Parathyroid adenoma (tissue), 2 donors: Measurements from ENCODE around the gene PLCL1.

Source experiments
- H2AFZ ChIP-seq: fragments of 300-600 bp; sonication (generic); one replicate; pipeline ENCODE4 v1.7.0; 2017; ENCODE audit warnings: antibody characterized with exemption, mild to moderate bottlenecking
- H3K27ac ChIP-seq: fragments of 300-600 bp; sonication (generic); one replicate; pipeline ENCODE4 v1.7.0; 2017
- H3K27me3 ChIP-seq: fragments of 300-600 bp; sonication (generic); one replicate; pipeline ENCODE4 v1.7.0; 2017; ENCODE audit warnings: low read length; ENCODE audit not compliant: control insufficient read depth, insufficient read depth
- H3K36me3 ChIP-seq: fragments of 300-600 bp; sonication (generic); one replicate; pipeline ENCODE4 v1.7.0; 2017; ENCODE audit warnings: low read length; ENCODE audit not compliant: control insufficient read depth, insufficient read depth
- H3K4me1 ChIP-seq: fragments of 300-600 bp; sonication (generic); one replicate; pipeline ENCODE4 v1.7.0; 2017; ENCODE audit warnings: control low read depth
- H3K4me2 ChIP-seq: fragments of 300-600 bp; sonication (generic); one replicate; pipeline ENCODE4 v1.7.0; 2017; ENCODE audit warnings: low read length
- H3K4me3 ChIP-seq: fragments of 300-600 bp; sonication (generic); one replicate; pipeline ENCODE4 v1.7.0; 2017; ENCODE audit warnings: low read depth, low read length
- H3K79me2 ChIP-seq: fragments of 300-600 bp; sonication (generic); one replicate; pipeline ENCODE4 v1.7.0; 2017; ENCODE audit warnings: control low read depth
- H3K9ac ChIP-seq: fragments of 300-600 bp; sonication (generic); one replicate; pipeline ENCODE4 v1.7.0; 2017; ENCODE audit warnings: mild to moderate bottlenecking
- H3K9me3 ChIP-seq: fragments of 300-600 bp; sonication (generic); one replicate; pipeline ENCODE4 v1.7.0; 2017; ENCODE audit warnings: low read length; ENCODE audit not compliant: control insufficient read depth
- CTCF ChIP-seq: fragments of 300-600 bp; sonication (generic); IDR thresholded peaks from one replicate; pipeline ENCODE4 v1.7.0; 2017; ENCODE audit warnings: antibody characterized with exemption, mild to moderate bottlenecking
- donor health status: primary hyperparathyroidism.

Gene PLCL1

GRCh38 chr2:197869041-197869440 lies 64.6 kb downstream of the PLCL1 start:
- peaks cover 39% of the 10 kb centered on the region for H3K4me1 ChIP-seq
- no peak overlapping the region for H3K27ac ChIP-seq

GRCh38 chr2:197869501-197870111 lies 65.2 kb downstream of the PLCL1 start:
- no peak overlapping the region for H3K9ac ChIP-seq
- no peak overlapping the region for H3K4me3 ChIP-seq
- no peaks in the 10 kb centered on the region for H3K27me3 ChIP-seq
- H3K4me2 ChIP-seq = peak overlapping the region; percentile 23
- no peak for TF ChIP-seq CTCF
- peaks cover 39% of the 10 kb centered on the region for H3K4me1 ChIP-seq
- peak overlapping the region; percentile 12 for H2AFZ ChIP-seq
- H3K27ac ChIP-seq = no peak overlapping the region
- no peaks in the 10 kb centered on the region for H3K9me3 ChIP-seq
- no peaks in the 10 kb centered on the region for H3K36me3 ChIP-seq
- H3K79me2 ChIP-seq = no peaks in the 10 kb centered on the region

More at GRCh38 chr2:197869041-197869440, 64.6 kb downstream of the PLCL1 start:
- no peak for TF ChIP-seq CTCF
- Histone ChIP-seq H3K9me3 (no peaks in the 10 kb centered on the region), H3K27me3 (no peaks in the 10 kb centered on the region), H3K36me3 (no peaks in the 10 kb centered on the region), H3K9ac (no peak overlapping the region), H3K79me2 (no peaks in the 10 kb centered on the region), H2AFZ (no peak overlapping the region), H3K4me2 (no peak overlapping the region), H3K4me3 (no peak overlapping the region)

- H3K4me2 ChIP-seq = no peak overlapping the region
- peaks cover 39% of the 10 kb centered on the region for H3K4me1 ChIP-seq
- no peaks in the 10 kb centered on the region for H3K36me3 ChIP-seq
- H3K4me3 ChIP-seq = no peak overlapping the region
- no peaks in the 10 kb centered on the region for H3K9me3 ChIP-seq
- H3K79me2 ChIP-seq = peaks cover 3% of the 10 kb centered on the region
- TF ChIP-seq CTCF = no peak
- H3K27me3 ChIP-seq = no peaks in the 10 kb centered on the region
- H2AFZ ChIP-seq = peak overlapping the region; percentile 12
- no peak overlapping the region for H3K27ac ChIP-seq
- H3K9ac ChIP-seq = no peak overlapping the region
These were observed 65.7 kb downstream of the PLCL1 start for GRCh38 chr2:197870137-197870536.

GRCh38 chr2:197871780-197872456 lies 67.5 kb downstream of the PLCL1 start:
- Histone ChIP-seq H3K9me3 (no peaks in the 10 kb centered on the region), H3K27ac (no peak overlapping the region), H3K4me2 (no peak overlapping the region), H3K4me3 (no peak overlapping the region), H3K79me2 (peaks cover 3% of the 10 kb centered on the region), H3K4me1 (peaks cover 39% of the 10 kb centered on the region), H3K36me3 (no peaks in the 10 kb centered on the region), H2AFZ (no peak overlapping the region), H3K27me3 (no peaks in the 10 kb centered on the region), H3K9ac (no peak overlapping the region)
- no peak for TF ChIP-seq CTCF

GRCh38 chr2:197873293-197873701 lies 68.9 kb downstream of the PLCL1 start:
- H3K36me3 ChIP-seq = no peaks in the 10 kb centered on the region
- no peak for TF ChIP-seq CTCF
- H3K9me3 ChIP-seq = no peaks in the 10 kb centered on the region
- no peak overlapping the region for H3K4me2 ChIP-seq
- H3K27ac ChIP-seq = no peak overlapping the region
- H3K4me1 ChIP-seq = peaks cover 30% of the 10 kb centered on the region
- no peak overlapping the region for H3K4me3 ChIP-seq
- no peak overlapping the region for H3K9ac ChIP-seq
- no peak overlapping the region for H2AFZ ChIP-seq
- H3K79me2 ChIP-seq = peaks cover 3% of the 10 kb centered on the region
- no peaks in the 10 kb centered on the region for H3K27me3 ChIP-seq
